ENCODE data around the gene SNED1.

SNED1 gene

GRCh38 chr2:241063587-241063986, 65.2 kb downstream of the SNED1 start:
- H3K27me3 ChIP-seq (replicated peaks; ENCODE audit: control insufficient read depth, insufficient read depth, low read length, poor library complexity, severe bottlenecking) = no peaks in the 10 kb centered on the region
- no peaks in the 10 kb centered on the region for H3K9me3 ChIP-seq (ENCODE audit: control insufficient read depth, low read length)
- no peak overlapping the region for H3K27ac ChIP-seq (ENCODE audit: insufficient read depth, low read length, poor library complexity, severe bottlenecking)
- no peaks in the 10 kb centered on the region for H3K36me3 ChIP-seq (ENCODE audit: control insufficient read depth, insufficient read depth, low read length)
- peaks cover 8% of the 10 kb centered on the region for H3K4me1 ChIP-seq (ENCODE audit: control insufficient read depth, insufficient read depth, low read length, poor library complexity, severe bottlenecking)
- DNase-seq = no peak
- no peak overlapping the region for H3K4me3 ChIP-seq (ENCODE audit: insufficient read depth, low read depth, low read length, poor library complexity, severe bottlenecking)

- H3K9me3 ChIP-seq (ENCODE audit: control insufficient read depth, low read length) = no peaks in the 10 kb centered on the region
- H3K4me3 ChIP-seq (ENCODE audit: insufficient read depth, low read depth, low read length, poor library complexity, severe bottlenecking) = no peak overlapping the region
- H3K4me1 ChIP-seq (ENCODE audit: control insufficient read depth, insufficient read depth, low read length, poor library complexity, severe bottlenecking) = peaks cover 8% of the 10 kb centered on the region
- DNase-seq = peak in 2 of 3 donors; percentile 23 to 24
- no peaks in the 10 kb centered on the region for H3K27me3 ChIP-seq (replicated peaks; ENCODE audit: control insufficient read depth, insufficient read depth, low read length, poor library complexity, severe bottlenecking)
- no peaks in the 10 kb centered on the region for H3K36me3 ChIP-seq (ENCODE audit: control insufficient read depth, insufficient read depth, low read length)
- no peak overlapping the region for H3K27ac ChIP-seq (ENCODE audit: insufficient read depth, low read length, poor library complexity, severe bottlenecking)
Observed at GRCh38 chr2:241064008-241064801, 65.8 kb downstream of the SNED1 start.

GRCh38 chr2:241064802-241065354, 66.5 kb downstream of the SNED1 start:
- no peak for DNase-seq
- no peaks in the 10 kb centered on the region for H3K27me3 ChIP-seq (replicated peaks; ENCODE audit: control insufficient read depth, insufficient read depth, low read length, poor library complexity, severe bottlenecking)
- H3K27ac ChIP-seq (ENCODE audit: insufficient read depth, low read length, poor library complexity, severe bottlenecking) = no peak overlapping the region

GRCh38 chr2:241065355-241065803, 67.0 kb downstream of the SNED1 start:
- no peak overlapping the region for H3K4me3 ChIP-seq (ENCODE audit: insufficient read depth, low read depth, low read length, poor library complexity, severe bottlenecking)
- no peak overlapping the region for H3K27ac ChIP-seq (ENCODE audit: insufficient read depth, low read length, poor library complexity, severe bottlenecking)
- no peaks in the 10 kb centered on the region for H3K36me3 ChIP-seq (ENCODE audit: control insufficient read depth, insufficient read depth, low read length)
- DNase-seq = no peak
- H3K4me1 ChIP-seq (ENCODE audit: control insufficient read depth, insufficient read depth, low read length, poor library complexity, severe bottlenecking) = peaks cover 8% of the 10 kb centered on the region
- H3K27me3 ChIP-seq (replicated peaks; ENCODE audit: control insufficient read depth, insufficient read depth, low read length, poor library complexity, severe bottlenecking) = no peaks in the 10 kb centered on the region
- H3K9me3 ChIP-seq (ENCODE audit: control insufficient read depth, low read length) = no peaks in the 10 kb centered on the region

More at GRCh38 chr2:241064802-241065354, 66.5 kb downstream of the SNED1 start:
- Histone ChIP-seq H3K36me3 (ENCODE audit: control insufficient read depth, insufficient read depth, low read length) (no peaks in the 10 kb centered on the region), H3K9me3 (ENCODE audit: control insufficient read depth, low read length) (no peaks in the 10 kb centered on the region), H3K4me3 (ENCODE audit: insufficient read depth, low read depth, low read length, poor library complexity, severe bottlenecking) (no peak overlapping the region), H3K4me1 (ENCODE audit: control insufficient read depth, insufficient read depth, low read length, poor library complexity, severe bottlenecking) (peaks cover 8% of the 10 kb centered on the region)

DNA sequence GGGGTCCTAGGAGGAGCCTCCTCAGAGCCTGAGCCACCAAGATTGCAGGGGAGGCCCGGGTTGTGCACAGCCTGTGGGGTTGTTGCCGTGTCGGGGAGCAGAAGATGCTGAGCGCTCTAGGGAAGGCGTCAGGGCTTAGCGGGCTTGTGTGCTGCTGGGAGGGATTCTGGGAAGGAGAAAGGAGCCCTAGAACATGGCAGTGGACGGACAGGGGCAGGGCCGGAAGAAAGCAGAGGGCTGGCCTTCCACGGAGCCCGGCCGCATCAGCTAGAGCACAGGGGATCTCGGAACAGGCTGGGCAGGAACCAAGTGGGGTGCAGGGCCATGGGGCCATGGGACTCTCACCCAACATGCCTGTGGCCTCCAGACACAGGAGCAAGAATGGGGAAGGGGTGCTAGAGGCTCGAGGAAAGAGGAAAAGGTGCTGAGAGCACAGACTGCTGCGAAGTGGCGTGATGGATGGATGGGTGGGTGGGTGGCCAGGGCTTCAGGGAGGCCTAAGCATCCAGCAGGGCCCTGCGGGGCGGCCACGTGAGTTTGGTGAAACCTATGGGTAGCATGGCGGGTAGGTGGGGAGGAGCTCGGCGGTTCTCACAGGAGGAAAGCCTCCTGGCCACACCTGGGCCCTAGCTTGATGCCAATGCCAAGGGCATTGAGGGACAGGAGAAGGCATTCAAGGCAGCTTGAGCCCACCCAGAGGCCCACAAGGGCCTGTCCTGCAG, 67.9 kb downstream of the SNED1 start:
- Histone ChIP-seq H3K27ac (ENCODE audit: insufficient read depth, low read length, poor library complexity, severe bottlenecking) (no peak overlapping the region), H3K9me3 (ENCODE audit: control insufficient read depth, low read length) (no peaks in the 10 kb centered on the region), H3K36me3 (ENCODE audit: control insufficient read depth, insufficient read depth, low read length) (no peaks in the 10 kb centered on the region), H3K27me3 (replicated peaks; ENCODE audit: control insufficient read depth, insufficient read depth, low read length, poor library complexity, severe bottlenecking) (no peaks in the 10 kb centered on the region), H3K4me1 (ENCODE audit: control insufficient read depth, insufficient read depth, low read length, poor library complexity, severe bottlenecking) (peaks cover 8% of the 10 kb centered on the region), H3K4me3 (ENCODE audit: insufficient read depth, low read depth, low read length, poor library complexity, severe bottlenecking) (no peak overlapping the region)
- DNase-seq = no peak

- Histone ChIP-seq H3K36me3 (ENCODE audit: control insufficient read depth, insufficient read depth, low read length) (no peaks in the 10 kb centered on the region), H3K27me3 (replicated peaks; ENCODE audit: control insufficient read depth, insufficient read depth, low read length, poor library complexity, severe bottlenecking) (no peaks in the 10 kb centered on the region), H3K4me3 (ENCODE audit: insufficient read depth, low read depth, low read length, poor library complexity, severe bottlenecking) (no peak overlapping the region), H3K27ac (ENCODE audit: insufficient read depth, low read length, poor library complexity, severe bottlenecking) (no peak overlapping the region), H3K9me3 (ENCODE audit: control insufficient read depth, low read length) (no peaks in the 10 kb centered on the region), H3K4me1 (ENCODE audit: control insufficient read depth, insufficient read depth, low read length, poor library complexity, severe bottlenecking) (peaks cover 8% of the 10 kb centered on the region)
- DNase-seq = no peak
Observed at GRCh38 chr2:241066893-241067341, 68.5 kb downstream of the SNED1 start.

GRCh38 chr2:241067501-241068135, 69.2 kb downstream of the SNED1 start:
- H3K36me3 ChIP-seq (ENCODE audit: control insufficient read depth, insufficient read depth, low read length) = no peaks in the 10 kb centered on the region
- no peak overlapping the region for H3K27ac ChIP-seq (ENCODE audit: insufficient read depth, low read length, poor library complexity, severe bottlenecking)
- DNase-seq = no peak
- no peaks in the 10 kb centered on the region for H3K27me3 ChIP-seq (replicated peaks; ENCODE audit: control insufficient read depth, insufficient read depth, low read length, poor library complexity, severe bottlenecking)
- no peak overlapping the region for H3K4me3 ChIP-seq (ENCODE audit: insufficient read depth, low read depth, low read length, poor library complexity, severe bottlenecking)
- no peaks in the 10 kb centered on the region for H3K9me3 ChIP-seq (ENCODE audit: control insufficient read depth, low read length)
- peaks cover 8% of the 10 kb centered on the region for H3K4me1 ChIP-seq (ENCODE audit: control insufficient read depth, insufficient read depth, low read length, poor library complexity, severe bottlenecking)

GRCh38 chr2:241068136-241068941, 69.9 kb downstream of the SNED1 start:
- peaks cover 7% of the 10 kb centered on the region for H3K4me1 ChIP-seq (ENCODE audit: control insufficient read depth, insufficient read depth, low read length, poor library complexity, severe bottlenecking)
- no peaks in the 10 kb centered on the region for H3K36me3 ChIP-seq (ENCODE audit: control insufficient read depth, insufficient read depth, low read length)
- no peak overlapping the region for H3K27ac ChIP-seq (ENCODE audit: insufficient read depth, low read length, poor library complexity, severe bottlenecking)
- no peaks in the 10 kb centered on the region for H3K27me3 ChIP-seq (replicated peaks; ENCODE audit: control insufficient read depth, insufficient read depth, low read length, poor library complexity, severe bottlenecking)
- H3K4me3 ChIP-seq (ENCODE audit: insufficient read depth, low read depth, low read length, poor library complexity, severe bottlenecking) = no peak overlapping the region
- H3K9me3 ChIP-seq (ENCODE audit: control insufficient read depth, low read length) = no peaks in the 10 kb centered on the region
- no peak for DNase-seq

Data from effector memory CD4-positive, alpha-beta T cell (primary cell).